HuH-7.5 (cell line): ENCODE data around the gene CSTB.
"Not testable (repeated sequence)": the region's sequence is repeated elsewhere in the genome, so short reads cannot be mapped to it uniquely, and the experiment has no call there.

Experiments used
- DNase-seq: peaks from one replicate; pipeline ENCODE4 v3.0.0; 2011; ENCODE audit warnings: low spot score

Gene CSTB

GRCh38 chr21:43775795-43776430 lies at the start of gene CSTB:
Gene CSTB (minus strand): TSS chr21:43776308. CDS start chr21:43776269, 39 bp downstream.
- peak; percentile 64 for DNase-seq

- DNase-seq = no peak
Measured at GRCh38 chr21:43825242-43825935, 49.3 kb upstream of the CSTB start.

GRCh38 chr21:43824333-43825241 lies 48.5 kb upstream of the CSTB start:
- DNase-seq = no peak

- not testable (repeated sequence) for DNase-seq
Measured at GRCh38 chr21:43822741-43823140, 46.6 kb upstream of the CSTB start.

- DNase-seq = not testable (repeated sequence)
Measured at GRCh38 chr21:43822166-43822565, 46.1 kb upstream of the CSTB start.

GRCh38 chr21:43820466-43820865 lies 44.4 kb upstream of the CSTB start:
- DNase-seq = no peak

- DNase-seq = no peak
Measured at GRCh38 chr21:43819511-43820405, 43.6 kb upstream of the CSTB start.

GRCh38 chr21:43818685-43819084 lies 42.6 kb upstream of the CSTB start:
- no peak for DNase-seq

- no peak for DNase-seq
Measured at GRCh38 chr21:43817157-43818086, 41.3 kb upstream of the CSTB start.

- no peak for DNase-seq
Measured at GRCh38 chr21:43816611-43817071, 40.5 kb upstream of the CSTB start.

- no peak for DNase-seq
Measured at GRCh38 chr21:43815991-43816390, 39.9 kb upstream of the CSTB start.

- DNase-seq = no peak
Measured at GRCh38 chr21:43815107-43815613, 39.1 kb upstream of the CSTB start.

GRCh38 chr21:43814215-43815106 lies 38.4 kb upstream of the CSTB start:
- no peak for DNase-seq

- no peak for DNase-seq
Measured at GRCh38 chr21:43813656-43813980, 37.5 kb upstream of the CSTB start.

- no peak for DNase-seq
Measured at GRCh38 chr21:43812957-43813655, 37.0 kb upstream of the CSTB start.

GRCh38 chr21:43812139-43812821 lies 36.2 kb upstream of the CSTB start:
- DNase-seq = no peak

GRCh38 chr21:43811262-43812105 lies 35.4 kb upstream of the CSTB start:
- no peak for DNase-seq
